Stimulated activated effector memory CD8-positive, alpha-beta T cell treated with anti-CD3 and anti-CD28 coated beads, Interleukin-12 subunit alpha, Interleukin-12 subunit beta, amount 100 ng/mL, for 72 hours (primary cell): ENCODE measurements around the gene KIF1B.
"Not testable (repeated sequence)": the region's sequence is repeated elsewhere in the genome, so short reads cannot be mapped to it uniquely, and the experiment has no call there.

Experiments
- ATAC-seq: fragments of 150-1000 bp; cut with Tn5 transposase; 2 replicates; pipeline ENCODE4 v1.10.0; 2021
- DNase-seq, 2 donors: peaks; one replicate each; pipeline ENCODE4 v3.0.0; 2021 to 2022; ENCODE audit warnings: low spot score in 2 of 2
- H3K27ac Mint-ChIP-seq: one replicate; pipeline ENCODE4 v1.8.0; 2022; ENCODE audit warnings: mild to moderate bottlenecking, mixed read lengths
- H3K36me3 Mint-ChIP-seq: one replicate; pipeline ENCODE4 v1.8.0; 2022; ENCODE audit warnings: mild to moderate bottlenecking, mixed read lengths
- H3K4me1 Mint-ChIP-seq: one replicate; pipeline ENCODE4 v1.8.0; 2022; ENCODE audit warnings: mixed read lengths
- H3K4me3 Mint-ChIP-seq: one replicate; pipeline ENCODE4 v1.8.0; 2022; ENCODE audit warnings: mild to moderate bottlenecking, mixed read lengths
- H3K9me3 Mint-ChIP-seq: one replicate; pipeline ENCODE4 v1.8.0; 2022; ENCODE audit warnings: mixed read lengths

Gene KIF1B

GRCh38 chr1:10419351-10419750 lies 209.0 kb downstream of the KIF1B start:
- no peak for ATAC-seq
- Mint-ChIP-seq H3K4me1 (peaks cover 6% of the 10 kb centered on the region), H3K36me3 (peaks cover 71% of the 10 kb centered on the region), H3K9me3 (no peaks in the 10 kb centered on the region), H3K27ac (peak overlapping the region; percentile 71), H3K4me3 (no peak overlapping the region)
- DNase-seq, result no peak

- DNase-seq (no peak), ATAC-seq (no peak)
- Mint-ChIP-seq H3K4me1 (no peaks in the 10 kb centered on the region), H3K9me3 (no peaks in the 10 kb centered on the region), H3K36me3 (peaks cover 49% of the 10 kb centered on the region), H3K4me3 (no peak overlapping the region), H3K27ac (no peak overlapping the region)
These were observed 211.3 kb downstream of the KIF1B start for GRCh38 chr1:10421637-10422036.

GRCh38 chr1:10424034-10424433 lies 213.7 kb downstream of the KIF1B start:
- H3K36me3 Mint-ChIP-seq, result peaks cover 25% of the 10 kb centered on the region
- DNase-seq, result no peak

GRCh38 chr1:10424651-10425050 lies 214.3 kb downstream of the KIF1B start:
- ATAC-seq (no peak), DNase-seq (no peak)
- no peak overlapping the region for H3K4me3 Mint-ChIP-seq
- no peak overlapping the region for H3K27ac Mint-ChIP-seq
- no peaks in the 10 kb centered on the region for H3K9me3 Mint-ChIP-seq
- peaks cover under 1% of the 10 kb centered on the region for H3K4me1 Mint-ChIP-seq
- peaks cover 19% of the 10 kb centered on the region for H3K36me3 Mint-ChIP-seq

More at GRCh38 chr1:10424034-10424433, 213.7 kb downstream of the KIF1B start:
- Mint-ChIP-seq H3K4me1 (no peaks in the 10 kb centered on the region), H3K9me3 (no peaks in the 10 kb centered on the region), H3K27ac (no peak overlapping the region), H3K4me3 (no peak overlapping the region)
- no peak for ATAC-seq

GRCh38 chr1:10425826-10426534 lies 215.6 kb downstream of the KIF1B start:
- H3K36me3 Mint-ChIP-seq, result peaks cover 18% of the 10 kb centered on the region
- DNase-seq, H3K9me3 Mint-ChIP-seq, ATAC-seq, H3K27ac Mint-ChIP-seq, H3K4me1 Mint-ChIP-seq, H3K4me3 Mint-ChIP-seq: not testable (repeated sequence)

GRCh38 chr1:10426535-10426848 lies 216.1 kb downstream of the KIF1B start:
- H3K9me3 Mint-ChIP-seq, H3K4me3 Mint-ChIP-seq: not testable (repeated sequence)

GRCh38 chr1:10428984-10429383 lies 218.6 kb downstream of the KIF1B start:
- H3K27ac Mint-ChIP-seq, result no peak overlapping the region
- DNase-seq (no peak), ATAC-seq (no peak)
- H3K4me1 Mint-ChIP-seq, result peaks cover 7% of the 10 kb centered on the region
- peaks cover 19% of the 10 kb centered on the region for H3K36me3 Mint-ChIP-seq
- H3K4me3 Mint-ChIP-seq, result peak overlapping the region; percentile 81
- no peaks in the 10 kb centered on the region for H3K9me3 Mint-ChIP-seq

More at GRCh38 chr1:10426535-10426848, 216.1 kb downstream of the KIF1B start:
- H3K27ac Mint-ChIP-seq, H3K4me1 Mint-ChIP-seq, ATAC-seq, DNase-seq: not testable (repeated sequence)
- peaks cover 18% of the 10 kb centered on the region for H3K36me3 Mint-ChIP-seq

- Mint-ChIP-seq H3K9me3 (no peaks in the 10 kb centered on the region), H3K27ac (peak overlapping the region; percentile 88), H3K4me1 (peaks cover 7% of the 10 kb centered on the region), H3K36me3 (peaks cover 19% of the 10 kb centered on the region), H3K4me3 (peak overlapping the region; percentile 81)
- ATAC-seq, result peak; percentile 37
- no peak for DNase-seq
These were observed 219.5 kb downstream of the KIF1B start for GRCh38 chr1:10429868-10430215.

GRCh38 chr1:10430216-10431069 lies 220.1 kb downstream of the KIF1B start, which contains the start of gene CENPS:
Gene CENPS, plus strand, starts transcription at chr1:10430433. Its CDS starts 85 bp downstream, at chr1:10430518.
- DNase-seq, result peak; percentile 94 to 95
- peak within 1 kb of the TSS; percentile 88 for H3K27ac Mint-ChIP-seq
- H3K4me1 Mint-ChIP-seq, result peaks cover 7% of the 10 kb centered on the region
- H3K9me3 Mint-ChIP-seq, result no peaks in the 10 kb centered on the region
- H3K36me3 Mint-ChIP-seq, result peaks cover 19% of the 10 kb centered on the region
- ATAC-seq, result peak; percentile 86
- peak within 1 kb of the TSS; percentile 81 for H3K4me3 Mint-ChIP-seq
